ENCODE data around the gene TMEM120B.

DNA sequence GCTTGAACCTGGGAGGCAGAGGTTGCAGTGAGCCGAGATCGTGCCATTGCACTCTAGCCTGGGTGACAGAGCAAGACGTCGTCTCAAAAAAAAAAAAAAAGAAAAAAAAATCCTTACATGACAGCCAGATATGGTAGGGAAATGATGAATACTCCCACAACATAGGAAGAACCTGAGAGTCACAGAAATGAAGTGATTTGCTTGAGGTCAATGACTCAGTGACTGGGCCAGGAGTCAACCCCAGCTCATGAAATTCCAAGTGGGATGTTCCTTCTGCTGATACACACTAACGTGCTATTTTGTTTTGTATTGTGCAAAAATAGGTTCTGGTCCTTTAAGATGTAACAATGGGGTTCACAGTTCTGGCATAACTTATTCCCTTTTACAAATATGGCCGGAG is 71.9 kb downstream of the TMEM120B start:
- TF ChIP-seq, protein P1, sequence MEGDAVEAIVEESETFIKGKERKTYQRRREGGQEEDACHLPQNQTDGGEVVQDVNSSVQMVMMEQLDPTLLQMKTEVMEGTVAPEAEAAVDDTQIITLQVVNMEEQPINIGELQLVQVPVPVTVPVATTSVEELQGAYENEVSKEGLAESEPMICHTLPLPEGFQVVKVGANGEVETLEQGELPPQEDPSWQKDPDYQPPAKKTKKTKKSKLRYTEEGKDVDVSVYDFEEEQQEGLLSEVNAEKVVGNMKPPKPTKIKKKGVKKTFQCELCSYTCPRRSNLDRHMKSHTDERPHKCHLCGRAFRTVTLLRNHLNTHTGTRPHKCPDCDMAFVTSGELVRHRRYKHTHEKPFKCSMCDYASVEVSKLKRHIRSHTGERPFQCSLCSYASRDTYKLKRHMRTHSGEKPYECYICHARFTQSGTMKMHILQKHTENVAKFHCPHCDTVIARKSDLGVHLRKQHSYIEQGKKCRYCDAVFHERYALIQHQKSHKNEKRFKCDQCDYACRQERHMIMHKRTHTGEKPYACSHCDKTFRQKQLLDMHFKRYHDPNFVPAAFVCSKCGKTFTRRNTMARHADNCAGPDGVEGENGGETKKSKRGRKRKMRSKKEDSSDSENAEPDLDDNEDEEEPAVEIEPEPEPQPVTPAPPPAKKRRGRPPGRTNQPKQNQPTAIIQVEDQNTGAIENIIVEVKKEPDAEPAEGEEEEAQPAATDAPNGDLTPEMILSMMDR (IDR thresholded peaks at IDR 0.05 in 2 of 3, conservative IDR thresholded peaks at IDR 0.05 in 1 of 3; ENCODE audit: borderline replicate concordance in 1 of 3, insufficient read depth in 1 of 3, low read depth in 2 of 3, low read length in 2 of 3) = no peak
- TF ChIP-seq CEBPB (IDR thresholded peaks at IDR 0.05; ENCODE audit: low read depth) (no peak), POLR2A (IDR thresholded peaks at IDR 0.05; ENCODE audit: borderline replicate concordance, extremely low read depth, insufficient read depth, insufficient read length) (no peak)

All from HCT116 (cell line).